Liver (tissue), 9 donors: ENCODE results near the gene IRF2. TPM values are rescaled to one million over a fixed set of nuclear protein-coding genes. Genes with fewer than 3 reads are reported as not detected.

Experiments
- DNase-seq: peaks from one replicate; pipeline ENCODE4 v3.0.0-alpha.2; 2017; ENCODE audit warnings: low spot score
- H3K27ac ChIP-seq, 2 donors: one replicate each; pipeline ENCODE4 v1.7.0; 2013; ENCODE audit warnings: inconsistent platforms in 2 of 2, low read length in 2 of 2, control low read depth in 1 of 2, low read depth in 1 of 2, mild to moderate bottlenecking in 1 of 2
- H3K27me3 ChIP-seq, 4 donors: one replicate each; pipeline versions ENCODE4 v1.6.1 to v1.7.0; 2013; ENCODE audit warnings: low read length in 3 of 4, inconsistent platforms in 1 of 4, mild to moderate bottlenecking in 1 of 4, moderate library complexity in 1 of 4; ENCODE audit not compliant: control insufficient read depth in 4 of 4, insufficient read depth in 4 of 4
- H3K36me3 ChIP-seq, 4 donors: one replicate each; pipeline versions ENCODE4 v1.6.1 to v1.7.0; 2013; ENCODE audit warnings: low read length in 3 of 4, mild to moderate bottlenecking in 3 of 4, low read depth in 1 of 4, moderate library complexity in 1 of 4; ENCODE audit not compliant: control insufficient read depth in 4 of 4, insufficient read depth in 3 of 4
- H3K4me1 ChIP-seq, 4 donors: one replicate each; pipeline versions ENCODE4 v1.6.1 to v1.7.0; 2013; ENCODE audit warnings: low read length in 3 of 4, mild to moderate bottlenecking in 3 of 4, moderate library complexity in 1 of 4; ENCODE audit not compliant: control insufficient read depth in 4 of 4, insufficient read depth in 4 of 4
- H3K4me3 ChIP-seq, 3 donors: one replicate each; pipeline versions ENCODE4 v1.6.1 to v1.7.0; 2013; ENCODE audit warnings: low read length in 3 of 3, control low read depth in 1 of 3, low read depth in 1 of 3, mild to moderate bottlenecking in 1 of 3
- H3K9ac ChIP-seq, 2 donors: one replicate each; pipeline ENCODE4 v1.7.0; 2013; ENCODE audit warnings: low read length in 2 of 2, mild to moderate bottlenecking in 2 of 2, moderate library complexity in 2 of 2, control low read depth in 1 of 2, low read depth in 1 of 2
- H3K9me3 ChIP-seq, 4 donors: one replicate each; pipeline versions ENCODE4 v1.6.1 to v1.7.0; 2013; ENCODE audit warnings: low read length in 3 of 4; ENCODE audit not compliant: control insufficient read depth in 4 of 4
- CTCF ChIP-seq: fragments of 150-350 bp; IDR thresholded peaks from 2 replicates; pipeline ENCODE4 v1.5.1; 2017; ENCODE audit warnings: improper control_type of control experiment, low read depth, low read length; ENCODE audit not compliant: missing input control
- EGR1 ChIP-seq, 2 donors: IDR thresholded peaks; 2 replicates each; pipeline ENCODE4 v1.6.1; 2016 to 2018; ENCODE audit warnings: antibody characterized with exemption in 2 of 2, low read depth in 2 of 2
- FOXA1 ChIP-seq: IDR thresholded peaks from 2 replicates; pipeline ENCODE4 v1.6.1; 2016; ENCODE audit warnings: antibody characterized with exemption
- FOXA2 ChIP-seq: IDR thresholded peaks from 2 replicates; pipeline ENCODE4 v1.6.1; 2016; ENCODE audit warnings: antibody characterized with exemption
- GABPA ChIP-seq, 2 donors: IDR thresholded peaks in 1 of 2; conservative IDR thresholded peaks in 1 of 2; 2 replicates each; pipeline ENCODE4 v1.6.1; 2016; ENCODE audit warnings: antibody characterized with exemption in 2 of 2, mild to moderate bottlenecking in 1 of 2, moderate library complexity in 1 of 2
- HNF4A ChIP-seq, 2 donors: conservative IDR thresholded peaks; 2 replicates each; pipeline ENCODE4 v1.6.1; 2016; ENCODE audit warnings: antibody characterized with exemption in 2 of 2, mild to moderate bottlenecking in 2 of 2
- HNF4G ChIP-seq: IDR thresholded peaks from 2 replicates; pipeline ENCODE4 v1.6.1; 2016; ENCODE audit warnings: antibody characterized with exemption
- JUND ChIP-seq, 2 donors: IDR thresholded peaks; 2 replicates each; pipeline ENCODE4 v1.6.1; 2016; ENCODE audit warnings: antibody characterized with exemption in 2 of 2
- MAX ChIP-seq: IDR thresholded peaks from 2 replicates; pipeline ENCODE4 v1.6.1; 2016; ENCODE audit warnings: antibody characterized with exemption
- NR2F2 ChIP-seq: IDR thresholded peaks from 2 replicates; pipeline ENCODE4 v1.6.1; 2016; ENCODE audit warnings: antibody characterized with exemption
- RAD21 ChIP-seq, 2 donors: IDR thresholded peaks; 2 replicates each; pipeline ENCODE4 v1.6.1; 2016; ENCODE audit warnings: antibody characterized with exemption in 2 of 2, mild to moderate bottlenecking in 2 of 2
- RXRA ChIP-seq, 2 donors: IDR thresholded peaks; 2 replicates each; pipeline ENCODE4 v1.6.1; 2017 to 2018; ENCODE audit warnings: antibody characterized with exemption in 2 of 2, mild to moderate bottlenecking in 1 of 2
- SP1 ChIP-seq: IDR thresholded peaks from 2 replicates; pipeline ENCODE4 v1.6.1; 2018; ENCODE audit warnings: antibody characterized with exemption, mild to moderate bottlenecking
- TAF1 ChIP-seq: conservative IDR thresholded peaks from 2 replicates; pipeline ENCODE4 v1.6.1; 2016; ENCODE audit warnings: antibody characterized with exemption, mild to moderate bottlenecking
- ZBTB33 ChIP-seq: IDR thresholded peaks from 2 replicates; pipeline ENCODE4 v1.6.1; 2016; ENCODE audit warnings: antibody characterized with exemption
- WGBS: extraction: QIAGEN DNeasy Blood & Tissue Kit; methylation state at CpG from one replicate; pipeline ENCODE4 v1.1.7; 2013; 5-methylcytosine and 5-hydroxymethylcytosine counted together
- polyA plus RNA-seq, 2 donors: library from polyadenylated mRNA; stranded (reverse) in 1 of 2; unstranded in 1 of 2; fragments of 200-250 nt in 1 of 2; fragments of >200 nt in 1 of 2; fragmentation: Nextera tagmentation in 1 of 2; extraction: Ambion mirVana in 1 of 2; gene quantifications; one replicate each; pipeline versions ENCODE4 v1.2.1 to v1.2.3, GENCODE V29; 2013 to 2015
- total RNA-seq, 2 donors: library from RNA; depleted of rRNA; stranded (reverse); fragments of >200 nt; gene quantifications; one replicate each; pipeline ENCODE4 v1.2.3, GENCODE V29; 2014
- TF ChIP-seq, protein P1 (sequence below): IDR thresholded peaks from 2 replicates; pipeline ENCODE4 v1.6.1; 2016; ENCODE audit warnings: antibody characterized with exemption
- donor health status: healthy.
- donor health status: healthy.
- donor health status: healthy.
- donor health status: healthy.
- donor health status: healthy.

IRF2 gene
- total and polyA plus RNA-seq, 4 donors: 12.9 to 25.5 (median 22.2) TPM

DNA sequence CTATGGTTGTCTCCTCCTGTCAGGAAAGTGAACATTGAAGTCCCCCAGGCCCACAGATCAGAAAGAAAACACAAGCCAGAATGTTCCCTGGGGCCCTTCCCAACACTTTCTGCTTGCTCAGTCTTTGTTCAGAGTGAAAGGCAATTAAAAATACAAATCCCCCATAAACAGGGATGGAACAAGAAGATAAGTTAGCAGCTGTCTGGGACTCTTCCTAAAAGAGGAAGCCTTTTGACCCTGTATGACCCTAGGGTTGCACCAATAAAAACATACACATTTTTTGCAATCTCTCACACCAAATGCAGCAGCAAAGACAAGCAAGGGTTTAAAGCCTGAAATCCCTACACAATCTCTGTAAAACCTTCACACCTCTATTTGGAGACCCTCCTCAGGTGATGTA lies 22.6 kb downstream of the IRF2 start:
- Histone ChIP-seq H3K4me1 (peaks cover 2 to 58% (median 51%) of the 10 kb centered on the region in 4 donors), H3K4me3 (no peak overlapping the region), H3K9ac (no peak overlapping the region), H3K27ac (peak overlapping the region; percentile 3 to 19), H3K36me3 (peaks cover 0 to 3% (median under 1%) of the 10 kb centered on the region in 4 donors), H3K9me3 (no peaks in the 10 kb centered on the region), H3K27me3 (no peaks in the 10 kb centered on the region)
- peak in 1 of 2 donors; percentile 12 for TF ChIP-seq RXRA (IDR thresholded peaks at IDR 0.05)
- TF ChIP-seq NR2F2: peak; percentile 71
- no peak for TF ChIP-seq FOXA1
- DNase-seq: no peak

GRCh38 chr4:184450743-184451535 lies 23.4 kb downstream of the IRF2 start:
- H3K9ac ChIP-seq: no peak overlapping the region
- peaks cover 2 to 60% (median 52%) of the 10 kb centered on the region in 4 donors for H3K4me1 ChIP-seq
- H3K36me3 ChIP-seq: peaks cover 0 to 3% (median under 1%) of the 10 kb centered on the region in 4 donors
- no peaks in the 10 kb centered on the region for H3K27me3 ChIP-seq
- no peaks in the 10 kb centered on the region for H3K9me3 ChIP-seq
- TF ChIP-seq FOXA2: no peak
- TF ChIP-seq, protein P1, sequence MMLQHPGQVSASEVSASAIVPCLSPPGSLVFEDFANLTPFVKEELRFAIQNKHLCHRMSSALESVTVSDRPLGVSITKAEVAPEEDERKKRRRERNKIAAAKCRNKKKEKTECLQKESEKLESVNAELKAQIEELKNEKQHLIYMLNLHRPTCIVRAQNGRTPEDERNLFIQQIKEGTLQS: no peak
- 58% methylated on average over 8 of the region's 8 CpGs for WGBS
- H3K27ac ChIP-seq: peak overlapping the region; percentile 32 to 34
- DNase-seq: no peak
- H3K4me3 ChIP-seq: no peak overlapping the region

GRCh38 chr4:184450045-184450444 lies 24.3 kb downstream of the IRF2 start:
- TF ChIP-seq RXRA (IDR thresholded peaks at IDR 0.05) (no peak), HNF4G (no peak), JUND (IDR thresholded peaks at IDR 0.05) (peak; percentile 43 to 50)
- TF ChIP-seq, protein P1: no peak
- Histone ChIP-seq H3K27me3 (no peaks in the 10 kb centered on the region), H3K9ac (no peak overlapping the region), H3K4me1 (peaks cover 2 to 63% (median 56%) of the 10 kb centered on the region in 4 donors), H3K4me3 (no peak overlapping the region), H3K9me3 (no peaks in the 10 kb centered on the region), H3K36me3 (peaks cover 0 to 2% (median 0%) of the 10 kb centered on the region in 4 donors), H3K27ac (peak overlapping the region; percentile 79 to 85)
- no peak for DNase-seq
- WGBS: 61% methylated on average over 5 of the region's 5 CpGs

GRCh38 chr4:184448821-184449220 lies 25.5 kb downstream of the IRF2 start:
- peaks cover 0 to 2% (median 0%) of the 10 kb centered on the region in 4 donors for H3K36me3 ChIP-seq
- H3K9me3 ChIP-seq: no peaks in the 10 kb centered on the region
- peak overlapping the region; percentile 16 to 36 (median 26) for H3K4me3 ChIP-seq
- peak overlapping the region; percentile 79 to 85 for H3K27ac ChIP-seq
- H3K9ac ChIP-seq: peak overlapping the region; percentile 17 to 27
- peaks cover 6 to 66% (median 56%) of the 10 kb centered on the region in 4 donors for H3K4me1 ChIP-seq
- H3K27me3 ChIP-seq: no peaks in the 10 kb centered on the region
- no peak for DNase-seq
- WGBS: 17% methylated on average over 10 of the region's 10 CpGs
- no peak for TF ChIP-seq FOXA2
- TF ChIP-seq JUND (IDR thresholded peaks at IDR 0.05): no peak
- TF ChIP-seq ZBTB33: peak; percentile 35
- no peak for TF ChIP-seq GABPA (IDR thresholded peaks at IDR 0.05 in 1 of 2, conservative IDR thresholded peaks at IDR 0.05 in 1 of 2)
- no peak for TF ChIP-seq NR2F2
- no peak for TF ChIP-seq SP1
- peak in 1 of 2 donors; percentile 52 for TF ChIP-seq RAD21 (IDR thresholded peaks at IDR 0.05)
- peak in 1 of 2 donors; percentile 19 for TF ChIP-seq HNF4A (conservative IDR thresholded peaks at IDR 0.05)
- peak; percentile 36 for TF ChIP-seq MAX
- no peak for TF ChIP-seq HNF4G
- TF ChIP-seq, protein P1: no peak
- TF ChIP-seq TAF1: no peak
- TF ChIP-seq CTCF: no peak
- TF ChIP-seq EGR1 (IDR thresholded peaks at IDR 0.05; ENCODE audit: low read depth in 2 of 2): no peak
- no peak for TF ChIP-seq FOXA1
